AG04449 (cell line): ENCODE measurements around the gene PPP1R7.

Experiments
- CTCF ChIA-PET: fragments of 350-600 bp; formaldehyde crosslinking; extraction: SDS; loops from one replicate; lab custom pipeline; 2021; ENCODE audit warnings: antibody characterized with exemption; lab: Yijun Ruan, JAX
- POLR2A ChIA-PET: fragments of 400-600, 350-600 bp; formaldehyde crosslinking; extraction: SDS; loops from one replicate; lab custom pipeline; 2020; ENCODE audit warnings: antibody characterized with exemption, inconsistent platforms; lab: Yijun Ruan, JAX
- DNase-seq: peaks from one replicate; pipeline ENCODE4 v3.0.0-alpha.2; 2010; ENCODE audit warnings: low read depth, low spot score
- H3K4me3 ChIP-seq: 2 replicates; pipeline ENCODE4 v1.5.1; 2011; ENCODE audit warnings: low read depth, mild to moderate bottlenecking, control low read depth, low read length
- TF ChIP-seq, protein P1 (sequence below): IDR thresholded peaks from one replicate; pipeline ENCODE4 v1.5.1; 2011; ENCODE audit warnings: mild to moderate bottlenecking, moderate library complexity, low read length, control low read depth, inconsistent platforms; ENCODE audit not compliant: insufficient read depth; ENCODE audit errors: missing control alignments

Gene PPP1R7

DNA sequence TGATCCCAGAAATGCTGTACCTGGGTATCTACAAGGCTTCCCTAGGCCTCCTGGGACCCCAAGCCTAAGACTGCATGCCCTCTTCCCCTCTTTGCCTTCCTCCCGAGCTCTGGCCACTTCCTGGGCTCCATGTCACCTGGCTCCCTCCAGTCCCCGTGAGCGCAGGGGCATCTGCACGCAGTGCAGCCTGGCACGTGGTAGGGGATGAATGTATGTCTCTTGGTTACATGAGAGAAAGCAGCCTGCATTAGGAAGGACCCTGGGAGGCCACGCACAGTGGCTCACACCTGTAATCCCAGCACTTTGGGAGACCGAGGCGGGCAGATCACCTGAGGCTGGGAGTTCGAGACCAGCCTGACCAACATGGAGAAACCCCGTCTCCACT is 16.8 kb upstream of the PPP1R7 start:
- ChIA-PET CTCF (no interaction called here), POLR2A (no interaction called here)
- TF ChIP-seq, protein P1, sequence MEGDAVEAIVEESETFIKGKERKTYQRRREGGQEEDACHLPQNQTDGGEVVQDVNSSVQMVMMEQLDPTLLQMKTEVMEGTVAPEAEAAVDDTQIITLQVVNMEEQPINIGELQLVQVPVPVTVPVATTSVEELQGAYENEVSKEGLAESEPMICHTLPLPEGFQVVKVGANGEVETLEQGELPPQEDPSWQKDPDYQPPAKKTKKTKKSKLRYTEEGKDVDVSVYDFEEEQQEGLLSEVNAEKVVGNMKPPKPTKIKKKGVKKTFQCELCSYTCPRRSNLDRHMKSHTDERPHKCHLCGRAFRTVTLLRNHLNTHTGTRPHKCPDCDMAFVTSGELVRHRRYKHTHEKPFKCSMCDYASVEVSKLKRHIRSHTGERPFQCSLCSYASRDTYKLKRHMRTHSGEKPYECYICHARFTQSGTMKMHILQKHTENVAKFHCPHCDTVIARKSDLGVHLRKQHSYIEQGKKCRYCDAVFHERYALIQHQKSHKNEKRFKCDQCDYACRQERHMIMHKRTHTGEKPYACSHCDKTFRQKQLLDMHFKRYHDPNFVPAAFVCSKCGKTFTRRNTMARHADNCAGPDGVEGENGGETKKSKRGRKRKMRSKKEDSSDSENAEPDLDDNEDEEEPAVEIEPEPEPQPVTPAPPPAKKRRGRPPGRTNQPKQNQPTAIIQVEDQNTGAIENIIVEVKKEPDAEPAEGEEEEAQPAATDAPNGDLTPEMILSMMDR = no peak
- no peak for DNase-seq
- no peak overlapping the region for H3K4me3 ChIP-seq

DNA sequence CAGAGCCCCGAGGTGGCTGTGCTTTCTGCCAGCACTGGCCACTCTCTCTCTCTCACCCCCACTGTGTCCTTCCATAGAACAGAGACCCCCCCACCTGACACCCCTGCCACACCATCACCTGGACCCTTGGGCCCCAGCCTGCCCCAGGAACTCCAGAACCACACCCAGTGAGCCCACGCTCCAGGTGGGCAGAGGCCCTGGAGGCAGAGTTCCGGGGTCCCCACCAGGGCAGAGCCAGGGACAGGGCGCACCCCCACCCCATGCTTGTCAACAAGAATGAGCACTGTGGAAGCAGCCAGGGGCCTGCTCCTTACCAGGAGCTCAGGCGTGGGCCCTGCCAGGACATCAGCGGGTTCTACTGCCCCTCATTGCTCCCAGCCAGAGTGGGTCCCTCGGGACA is 15.6 kb upstream of the PPP1R7 start:
- no peak overlapping the region for H3K4me3 ChIP-seq
- TF ChIP-seq, protein P1 = no peak
- ChIA-PET POLR2A (no interaction called here), CTCF (no interaction called here)
- no peak for DNase-seq

DNA sequence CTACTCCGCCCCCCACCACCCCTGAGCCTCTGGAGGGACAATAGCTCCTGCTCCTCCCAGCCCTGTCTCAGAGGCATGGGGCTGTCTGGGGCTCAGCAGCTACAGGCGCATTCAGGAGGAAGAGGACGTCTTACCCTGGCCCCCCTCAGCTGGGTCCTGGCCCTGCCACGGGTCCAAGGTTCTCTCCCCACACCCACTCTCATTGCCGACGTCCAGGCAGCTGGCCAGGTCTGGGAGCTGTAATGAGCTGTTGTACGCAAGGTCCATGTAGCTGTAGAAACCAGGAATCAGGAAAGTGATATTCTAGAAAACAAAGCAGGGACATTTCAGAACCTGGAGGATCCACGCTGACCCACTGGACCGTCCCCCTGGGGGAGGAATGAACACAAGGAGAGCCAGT is 14.5 kb upstream of the PPP1R7 start:
- ChIA-PET CTCF (no interaction called here), POLR2A (no interaction called here)
- no peak for DNase-seq
- no peak overlapping the region for H3K4me3 ChIP-seq
- TF ChIP-seq, protein P1 = no peak

DNA sequence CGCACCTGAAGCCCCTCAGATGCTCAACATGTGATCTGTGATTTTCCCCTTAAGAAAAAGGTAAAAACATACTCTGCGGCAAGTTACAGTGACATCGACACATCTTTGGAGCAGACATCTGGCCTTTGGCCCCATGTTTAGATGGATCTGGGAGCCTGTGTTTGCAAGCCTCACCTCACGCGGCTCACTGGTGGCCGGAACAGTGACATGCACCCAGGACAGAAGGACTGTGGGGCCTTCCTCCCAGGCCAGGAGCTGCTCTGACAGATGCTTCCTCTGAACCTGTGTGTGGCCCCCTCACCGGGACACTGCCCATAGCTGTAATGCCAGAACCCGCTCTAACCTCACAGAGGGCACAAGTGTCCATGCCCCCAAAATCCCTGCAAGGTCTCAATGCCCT is 14.1 kb upstream of the PPP1R7 start:
- DNase-seq = no peak
- H3K4me3 ChIP-seq = no peak overlapping the region
- TF ChIP-seq, protein P1 = no peak
- ChIA-PET POLR2A (no interaction called here), CTCF (no interaction called here)

DNA sequence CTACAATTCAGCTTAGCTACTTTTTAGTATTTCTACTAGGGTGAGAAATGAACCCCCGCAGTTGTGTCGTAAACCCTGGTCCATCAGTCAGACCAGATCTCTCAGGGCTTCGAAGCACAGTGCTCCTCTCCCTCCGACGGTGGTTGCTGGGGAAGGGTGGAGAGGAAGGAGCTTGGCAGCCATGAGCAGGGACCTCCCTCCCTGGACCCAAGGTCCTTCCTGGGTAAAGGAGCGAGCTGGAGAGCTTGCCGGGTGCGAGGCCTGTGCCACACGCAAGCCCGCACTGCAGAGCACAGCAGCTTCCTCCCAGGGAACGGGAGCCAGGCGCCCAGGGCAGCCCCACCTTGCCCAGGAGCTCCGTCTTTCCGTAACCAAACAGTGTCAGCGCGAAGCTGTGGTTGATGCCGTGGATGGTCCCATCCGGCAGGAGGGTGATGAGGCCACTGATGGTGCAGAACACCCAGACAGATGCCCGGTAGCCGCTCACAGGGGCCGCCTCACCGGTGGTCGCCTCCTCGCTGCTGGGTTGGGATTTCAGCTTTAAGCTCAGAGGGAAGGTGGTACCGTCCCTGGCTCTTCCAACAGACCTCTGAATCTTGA is 13.5 kb upstream of the PPP1R7 start:
- TF ChIP-seq, protein P1 = no peak
- DNase-seq = no peak
- ChIA-PET POLR2A (no interaction called here), CTCF (no interaction called here)
- no peak overlapping the region for H3K4me3 ChIP-seq

DNA sequence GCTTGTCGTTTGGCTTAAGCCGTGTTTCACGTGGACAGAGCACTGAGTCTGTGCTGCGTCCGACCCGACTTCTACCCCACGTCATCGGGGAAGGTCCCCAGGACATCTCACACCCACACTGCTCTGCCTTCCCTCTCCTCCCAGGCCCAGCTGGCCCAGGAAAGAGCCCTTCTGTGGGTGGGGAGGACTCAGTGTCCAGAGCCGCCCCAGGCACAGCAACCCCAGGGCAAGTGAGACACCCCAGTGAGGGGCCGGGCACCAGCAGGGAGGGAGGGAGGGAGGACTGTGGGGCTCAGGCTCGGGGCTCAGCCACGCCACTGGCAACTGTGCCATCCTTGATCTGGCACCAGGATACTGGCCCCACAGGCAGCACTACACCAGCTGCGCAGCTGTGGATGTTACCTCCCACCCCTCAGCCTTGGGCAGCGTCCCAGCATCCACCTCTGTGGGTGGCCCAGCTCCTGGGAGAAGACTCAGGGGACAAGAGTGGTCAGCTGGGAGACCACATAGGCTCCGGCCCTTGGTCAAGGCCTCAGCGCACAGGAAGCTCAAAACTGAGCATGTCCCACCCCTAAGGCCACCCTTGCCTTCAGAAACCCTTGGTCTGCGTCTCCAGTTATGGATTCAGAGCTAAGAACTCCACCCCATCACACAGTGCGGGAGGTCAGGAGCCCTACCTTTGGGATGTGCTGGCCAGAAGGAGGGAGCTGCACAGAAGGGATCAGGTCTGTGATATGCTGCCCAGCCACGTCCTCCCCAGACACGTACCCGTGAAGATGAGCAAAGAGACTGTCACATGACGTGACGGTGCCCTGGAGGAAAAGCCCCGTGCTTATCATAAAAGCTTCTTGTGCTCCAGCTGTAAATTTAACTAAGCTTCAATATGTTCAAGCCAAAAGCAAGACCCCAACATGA is 12.7 kb upstream of the PPP1R7 start:
- POLR2A ChIA-PET = no interaction called here
- H3K4me3 ChIP-seq = no peak overlapping the region
- CTCF ChIA-PET = interaction anchor here (0.9 kb wide), 1 partner anchor 11 kb away, joined by 3 read pairs; no protein-coding TSS in a partner anchor
- no peak for DNase-seq
- TF ChIP-seq, protein P1 = no peak
